Measurements from ENCODE around the gene PTBP3.
"Not testable (repeated sequence)": the region's sequence is repeated elsewhere in the genome, so short reads cannot be mapped to it uniquely, and the experiment has no call there.

PTBP3 gene

DNA sequence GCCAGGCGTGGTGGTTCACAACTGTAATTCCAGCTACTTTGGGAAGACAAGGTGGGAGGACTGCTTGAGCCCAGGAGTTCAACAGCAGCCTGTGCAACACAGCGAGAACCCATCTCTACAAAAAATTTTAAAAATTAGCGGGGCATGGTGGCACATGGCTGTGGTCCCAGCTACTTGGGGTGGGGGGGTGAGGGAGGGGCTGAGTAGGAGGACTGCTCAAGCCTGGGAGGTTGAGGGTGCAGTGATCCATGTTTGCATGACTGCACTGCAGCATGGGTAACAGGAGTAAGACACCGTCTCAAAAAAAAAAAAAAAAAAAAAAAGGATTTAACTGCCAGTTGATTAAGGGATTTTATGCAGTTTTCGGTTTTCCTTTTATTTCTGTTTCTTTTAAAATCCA, 65.0 kb downstream of the PTBP3 start:
- DNase-seq (ENCODE audit: low read depth in 2 of 2): no peak

DNA sequence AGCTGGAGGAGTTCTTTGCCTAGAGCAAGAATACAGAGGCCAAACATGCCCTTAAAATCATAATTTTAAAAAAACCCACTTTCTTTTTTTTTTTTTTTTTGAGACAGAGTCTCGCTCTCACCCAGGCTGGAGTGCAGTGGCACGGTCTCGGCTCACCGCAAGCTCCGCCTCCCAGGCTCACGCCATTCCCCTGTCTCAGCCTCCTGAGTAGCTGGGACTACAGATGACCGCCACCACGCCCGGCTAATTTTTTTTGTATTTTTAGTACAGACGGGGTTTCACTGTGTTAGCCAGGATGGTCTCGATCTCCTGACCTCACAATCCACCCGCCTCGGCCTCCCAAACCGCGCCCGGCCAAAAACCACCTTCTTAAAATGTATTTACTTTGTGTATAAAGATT, 66.3 kb downstream of the PTBP3 start:
- DNase-seq (ENCODE audit: low read depth in 2 of 2): not testable (repeated sequence)

DNA sequence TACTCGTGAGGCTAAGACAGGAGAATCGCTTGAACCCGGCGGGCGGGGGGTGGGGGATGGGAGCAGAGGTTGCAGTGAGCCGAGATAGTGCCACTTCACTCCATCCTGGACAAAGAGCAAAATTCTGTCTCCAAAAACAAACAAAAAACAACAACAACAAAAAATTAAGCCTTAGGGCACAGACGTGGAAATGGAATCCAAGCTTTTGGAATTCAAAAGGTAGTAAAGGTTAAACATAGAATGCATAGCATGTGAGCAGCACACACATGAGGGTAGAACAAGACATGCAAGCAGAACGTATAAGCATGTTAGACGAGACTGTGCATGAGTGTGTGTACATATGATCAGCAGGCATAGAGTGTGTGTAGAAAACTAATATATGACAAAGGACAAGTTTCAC, 68.0 kb downstream of the PTBP3 start:
- DNase-seq (ENCODE audit: low read depth in 2 of 2): no peak

DNA sequence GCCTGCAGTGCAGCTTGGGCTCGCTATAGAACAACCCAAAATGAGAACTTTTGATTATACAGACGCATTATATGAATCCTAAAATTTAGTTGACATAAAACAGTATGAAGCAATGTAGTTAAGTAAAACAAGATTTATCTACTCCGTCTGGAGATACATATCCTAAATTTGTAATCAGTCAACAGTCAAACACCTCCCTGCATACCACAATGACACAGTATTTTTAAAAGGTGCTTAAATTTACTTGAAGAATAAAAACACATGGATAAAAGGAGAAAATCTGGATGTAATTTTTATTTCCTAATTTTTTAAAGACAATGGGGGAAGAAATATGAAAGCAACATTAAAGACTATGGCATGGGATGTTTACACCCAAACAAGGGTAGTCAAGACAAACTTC, 70.8 kb downstream of the PTBP3 start:
- DNase-seq (ENCODE audit: low read depth in 2 of 2): no peak

DNA sequence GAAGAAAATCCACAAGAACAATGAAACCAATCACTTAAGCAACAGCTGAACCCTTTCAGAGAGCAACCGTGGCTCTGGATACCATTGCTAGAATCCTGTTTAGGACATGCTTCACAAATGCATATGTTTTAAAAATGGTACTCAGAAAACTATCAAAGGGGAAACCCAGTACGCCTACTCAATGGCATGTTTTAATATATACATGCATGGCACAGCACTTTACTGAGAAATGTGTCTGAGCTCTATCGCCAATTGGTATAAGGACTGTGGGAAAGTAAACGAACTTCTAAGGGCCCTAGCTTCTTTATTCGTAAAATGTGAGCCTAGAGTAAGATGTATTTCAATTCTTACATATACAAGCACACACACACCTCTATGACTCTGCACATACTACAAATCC, 72.3 kb downstream of the PTBP3 start:
- no peak for DNase-seq (ENCODE audit: low read depth in 2 of 2)

DNA sequence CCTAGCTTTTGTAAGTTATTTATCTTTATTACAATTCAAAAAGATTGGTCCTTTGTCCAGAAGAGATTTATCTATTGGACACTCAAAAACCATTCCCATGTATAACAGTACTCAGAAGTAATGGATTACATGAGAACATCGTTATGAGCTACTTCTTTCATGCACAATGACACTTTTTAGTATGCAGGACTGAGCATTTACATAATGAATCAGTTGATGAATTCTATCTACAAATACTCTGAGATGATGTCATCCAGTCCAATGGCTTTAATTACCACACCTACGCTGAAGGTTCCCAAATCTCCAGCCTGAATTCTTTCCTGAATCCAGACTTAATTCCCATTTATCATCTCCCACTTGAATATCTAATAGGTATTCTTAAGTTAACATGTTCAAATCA, 75.3 kb downstream of the PTBP3 start:
- no peak for DNase-seq (ENCODE audit: low read depth in 2 of 2)

DNA sequence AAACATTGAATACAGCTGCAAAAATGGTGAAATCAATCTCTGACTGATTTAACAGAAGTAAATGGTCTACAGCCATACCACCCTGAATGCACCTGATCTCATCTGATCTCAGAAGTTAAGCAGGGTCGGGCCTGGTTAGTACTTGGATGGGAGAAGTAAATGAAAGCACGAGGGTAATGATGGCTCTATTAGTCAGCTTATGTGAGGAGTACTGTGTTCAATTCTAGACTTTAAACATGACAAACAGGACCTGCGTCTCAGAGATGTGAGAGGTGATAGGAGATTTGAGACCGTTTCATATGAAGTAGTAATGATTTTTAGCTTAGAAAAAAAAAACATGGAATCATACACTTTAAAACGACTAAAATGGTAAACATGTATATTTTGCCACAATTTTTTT, 81.2 kb downstream of the PTBP3 start:
- no peak for DNase-seq (ENCODE audit: low read depth in 2 of 2)

DNA sequence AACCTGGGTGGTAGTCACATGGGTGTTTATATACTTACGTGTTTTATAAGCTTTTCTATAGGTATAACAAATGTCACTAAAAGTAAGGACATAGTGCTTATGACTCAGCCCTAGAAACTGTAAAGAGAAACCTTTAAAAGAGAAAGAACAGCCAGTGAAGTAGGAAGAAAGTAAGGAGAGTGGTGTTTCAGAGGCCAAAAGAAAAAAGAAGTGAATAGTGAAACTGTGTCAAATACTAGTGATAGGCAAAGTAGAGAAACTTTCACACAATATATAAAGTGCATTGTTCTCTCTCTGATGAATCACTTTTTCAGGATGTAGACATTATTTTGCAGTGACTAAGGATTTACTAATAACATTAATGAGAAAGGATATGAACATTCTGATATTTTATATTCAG, 84.1 kb downstream of the PTBP3 start:
- no peak for DNase-seq (ENCODE audit: low read depth in 2 of 2)

DNA sequence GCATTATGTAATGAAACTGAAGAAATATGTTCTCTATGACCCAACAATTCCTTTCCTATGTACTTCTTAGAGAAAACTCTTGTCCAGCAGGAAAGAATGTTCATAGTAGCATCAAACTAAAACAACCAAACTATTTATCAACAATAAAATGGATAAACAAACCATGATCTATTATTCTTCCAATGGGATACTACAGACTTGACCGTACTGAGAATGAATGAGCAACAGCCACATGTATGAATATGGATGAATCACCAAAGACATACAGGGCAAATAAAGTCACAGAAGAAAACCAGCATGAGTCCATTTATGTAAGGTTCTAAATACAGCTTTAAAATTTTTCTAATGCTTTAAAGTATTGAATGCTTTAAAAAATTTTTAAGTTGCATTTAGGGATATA, 84.7 kb downstream of the PTBP3 start:
- DNase-seq (ENCODE audit: low read depth in 2 of 2): no peak

DNA sequence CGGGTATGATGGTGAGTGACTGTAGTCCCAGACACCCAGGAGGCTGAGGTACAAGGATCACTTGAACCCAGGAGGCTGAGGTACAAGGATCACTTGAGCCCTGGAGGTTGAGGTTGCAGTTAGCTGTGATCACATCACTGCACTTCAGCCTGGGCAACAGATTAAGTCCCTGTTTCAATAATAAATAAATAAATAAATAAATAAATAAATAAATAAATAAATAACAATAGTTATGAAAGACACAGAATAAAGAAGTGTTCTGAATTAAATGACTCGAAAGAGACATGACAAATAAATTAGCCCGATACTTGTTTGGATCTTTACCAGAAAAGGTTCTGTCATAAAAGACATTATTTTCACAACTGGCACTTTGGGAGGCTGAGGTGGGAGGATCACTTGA, 86.3 kb downstream of the PTBP3 start:
- no peak for DNase-seq (ENCODE audit: low read depth in 2 of 2)

DNA sequence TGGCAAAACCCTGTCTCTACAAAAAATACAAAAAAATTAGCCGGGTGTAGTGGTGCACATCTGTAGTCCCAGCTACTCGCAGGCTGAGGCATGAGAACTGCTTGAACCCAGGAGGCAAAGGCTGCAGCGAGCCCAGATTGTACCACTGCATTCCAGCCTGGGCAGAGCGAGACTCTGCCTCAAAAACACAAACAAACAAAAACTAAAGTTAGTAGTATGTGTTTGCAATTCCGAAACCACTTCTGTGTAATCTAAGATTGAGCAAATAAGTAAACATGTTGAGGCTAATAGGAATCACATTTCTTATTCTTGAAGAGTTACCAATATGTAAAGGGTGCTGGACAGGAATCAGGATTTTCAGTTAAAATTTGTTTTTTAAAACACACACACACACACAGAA, 88.3 kb downstream of the PTBP3 start:
- DNase-seq (ENCODE audit: low read depth in 2 of 2): no peak

DNA sequence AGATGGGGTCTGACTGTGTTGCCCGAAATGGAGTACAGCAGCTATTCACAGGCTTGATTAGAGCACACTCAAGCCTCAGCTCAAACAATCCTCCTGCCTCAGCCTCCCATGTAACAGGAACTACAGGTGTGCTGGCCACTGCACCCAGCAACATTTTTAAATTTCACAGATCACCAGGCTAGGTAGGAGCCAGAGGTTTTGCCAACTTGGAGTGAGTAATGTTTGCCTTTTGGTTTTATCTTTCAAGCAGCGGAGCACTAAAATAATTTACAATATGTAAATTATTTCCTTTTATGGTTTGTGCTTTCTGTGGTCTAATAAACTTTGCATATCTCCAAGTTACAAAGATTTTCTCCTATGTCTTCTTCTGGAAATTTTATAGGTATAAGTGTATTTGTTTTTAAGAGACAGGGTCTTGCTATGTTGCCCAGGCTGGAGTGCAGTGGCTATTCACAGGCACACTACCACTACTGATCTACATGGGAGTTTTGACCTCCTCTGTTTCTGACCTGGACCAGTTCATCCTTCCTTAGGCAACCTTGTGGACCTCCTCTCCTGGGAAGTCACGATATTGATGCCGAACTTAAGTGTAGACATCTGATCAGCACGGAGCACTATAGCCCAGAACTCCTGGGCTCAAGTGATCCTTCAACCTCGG, 91.1 kb downstream of the PTBP3 start:
- DNase-seq (ENCODE audit: low read depth in 2 of 2): no peak

DNA sequence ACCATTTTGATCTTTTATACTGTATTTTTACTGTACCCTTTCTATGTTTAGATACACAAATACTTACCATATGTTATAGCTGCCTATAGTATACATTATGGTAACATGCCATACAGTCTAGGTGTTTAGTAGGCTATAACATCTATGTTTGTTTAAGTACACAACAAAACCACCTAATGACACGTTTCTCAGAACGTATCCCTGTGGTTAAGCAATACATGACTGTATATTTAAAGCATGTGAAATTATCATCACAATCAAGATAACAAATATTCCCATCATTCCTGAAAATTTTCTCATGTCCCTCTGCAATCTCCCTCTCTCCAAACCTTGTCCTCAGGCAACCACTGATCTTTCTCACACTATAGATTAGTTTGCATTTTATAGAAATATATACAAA, 91.9 kb downstream of the PTBP3 start:
- no peak for DNase-seq (ENCODE audit: low read depth in 2 of 2)

DNA sequence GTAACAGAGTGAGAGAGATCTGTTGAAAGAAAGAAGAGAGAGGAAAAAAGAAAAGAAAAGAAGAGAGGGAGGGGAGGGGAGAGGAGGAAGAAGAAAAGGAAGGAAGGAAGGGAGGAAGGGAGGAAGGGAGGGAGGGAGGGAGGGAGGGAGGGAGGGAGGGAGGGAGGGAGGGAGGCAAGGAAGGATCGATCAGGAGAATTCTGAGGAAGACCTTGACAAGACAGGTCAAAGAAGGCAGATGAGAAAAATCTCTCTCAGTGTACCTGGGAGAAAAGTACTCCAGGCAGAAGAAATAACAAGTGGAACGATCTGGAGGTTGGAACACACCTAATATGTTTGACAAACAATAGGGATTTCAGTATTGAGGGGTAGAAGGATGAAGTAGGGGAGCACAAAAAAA, 93.7 kb downstream of the PTBP3 start:
- DNase-seq (ENCODE audit: low read depth in 2 of 2): no peak

DNA sequence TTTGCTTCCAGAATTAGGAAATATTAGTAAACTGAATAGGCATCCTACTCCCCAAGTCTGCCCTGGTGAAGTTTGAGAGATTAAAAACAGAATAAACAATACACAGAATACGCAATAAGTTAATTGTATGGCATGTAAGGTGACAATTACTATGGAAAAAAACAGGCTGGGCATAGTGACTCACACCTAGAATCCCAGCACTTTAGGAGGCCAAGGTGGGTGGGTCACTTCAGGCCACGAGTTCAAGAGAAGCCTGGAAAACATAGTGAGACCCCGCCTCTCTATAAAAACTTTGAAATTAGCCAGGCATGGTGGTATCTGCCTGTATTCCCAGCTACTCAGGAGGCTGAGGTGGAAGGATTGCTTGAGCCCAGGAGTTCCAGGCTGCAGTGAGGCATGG, 94.1 kb downstream of the PTBP3 start:
- DNase-seq (ENCODE audit: low read depth in 2 of 2): no peak

DNA sequence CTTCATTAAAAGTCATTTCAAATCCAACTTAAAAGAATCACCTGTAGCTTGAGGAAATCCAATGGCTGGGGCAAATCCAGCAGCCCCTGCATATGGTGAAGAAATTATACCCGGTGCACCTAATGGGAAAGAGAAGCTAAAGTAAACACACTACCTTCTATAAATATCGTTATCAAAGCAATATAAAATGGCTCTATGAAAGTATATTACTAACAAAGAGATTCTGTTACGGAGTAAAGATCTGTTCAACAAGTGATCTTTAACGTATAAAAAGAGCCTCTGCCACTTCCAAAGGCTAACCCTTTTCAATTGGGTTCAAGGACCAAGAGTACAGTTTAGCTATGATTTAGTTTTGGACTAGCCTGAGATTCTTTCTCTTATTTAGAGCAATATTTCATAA, 98.6 kb downstream of the PTBP3 start:
- no peak for DNase-seq (ENCODE audit: low read depth in 2 of 2)

DNA sequence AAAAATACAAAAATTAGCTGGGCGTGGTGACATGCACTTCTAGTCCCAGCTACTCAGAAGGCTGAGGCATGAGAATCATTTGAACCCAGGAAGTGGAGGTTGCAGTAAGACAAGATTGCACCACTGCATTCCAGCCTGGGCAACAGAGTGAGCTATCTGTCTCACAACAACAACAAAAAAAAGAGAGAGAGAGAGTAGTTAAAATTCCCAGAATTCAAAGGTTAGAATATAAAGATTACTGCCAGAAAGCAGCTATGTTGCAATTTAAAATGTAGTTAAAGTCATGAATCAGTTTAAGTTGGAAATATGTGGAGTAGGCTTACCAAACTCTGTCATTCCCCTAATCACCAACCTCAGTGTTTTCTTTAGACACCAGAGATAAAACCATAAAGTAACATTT, 99.7 kb downstream of the PTBP3 start:
- DNase-seq (ENCODE audit: low read depth in 2 of 2): no peak

DNA sequence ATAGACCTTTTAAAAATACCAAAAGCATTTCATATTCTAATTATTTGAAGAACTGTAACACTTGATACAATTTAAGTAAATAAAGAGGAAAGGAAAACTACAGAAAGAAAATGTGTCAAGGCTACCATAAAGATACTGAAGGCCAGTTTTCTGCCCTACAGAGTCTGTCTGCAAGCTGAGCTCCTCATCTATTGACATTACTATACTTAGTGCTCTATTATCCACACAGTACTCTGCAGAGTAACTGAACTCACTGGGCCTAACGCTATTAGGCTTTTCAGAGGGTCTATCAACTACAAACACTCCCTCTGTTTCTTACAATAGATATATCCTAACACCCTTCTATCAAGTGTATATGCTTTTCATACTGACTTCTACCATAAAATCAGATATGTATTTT, 101.2 kb downstream of the PTBP3 start:
- DNase-seq (ENCODE audit: low read depth in 2 of 2): no peak

DNA sequence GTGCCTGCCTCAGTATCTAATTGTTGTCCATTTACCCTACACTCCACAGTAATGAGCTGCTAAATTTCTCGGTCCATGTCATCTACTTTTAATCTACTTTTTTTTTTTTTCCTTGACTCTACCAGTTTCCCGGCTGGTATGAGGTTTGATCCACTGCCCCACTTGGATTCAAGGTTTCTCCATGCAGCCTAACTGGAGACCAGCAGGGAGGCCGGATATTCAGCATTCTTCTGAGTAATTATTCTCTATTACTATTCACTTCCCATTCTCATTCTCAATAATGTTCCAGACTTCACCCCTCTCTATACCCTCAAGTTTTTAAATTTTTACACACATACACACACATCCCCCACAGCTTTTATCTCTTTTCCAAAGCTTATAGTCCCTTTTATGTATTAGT, 107.3 kb downstream of the PTBP3 start:
- DNase-seq (ENCODE audit: low read depth in 2 of 2): no peak

DNA sequence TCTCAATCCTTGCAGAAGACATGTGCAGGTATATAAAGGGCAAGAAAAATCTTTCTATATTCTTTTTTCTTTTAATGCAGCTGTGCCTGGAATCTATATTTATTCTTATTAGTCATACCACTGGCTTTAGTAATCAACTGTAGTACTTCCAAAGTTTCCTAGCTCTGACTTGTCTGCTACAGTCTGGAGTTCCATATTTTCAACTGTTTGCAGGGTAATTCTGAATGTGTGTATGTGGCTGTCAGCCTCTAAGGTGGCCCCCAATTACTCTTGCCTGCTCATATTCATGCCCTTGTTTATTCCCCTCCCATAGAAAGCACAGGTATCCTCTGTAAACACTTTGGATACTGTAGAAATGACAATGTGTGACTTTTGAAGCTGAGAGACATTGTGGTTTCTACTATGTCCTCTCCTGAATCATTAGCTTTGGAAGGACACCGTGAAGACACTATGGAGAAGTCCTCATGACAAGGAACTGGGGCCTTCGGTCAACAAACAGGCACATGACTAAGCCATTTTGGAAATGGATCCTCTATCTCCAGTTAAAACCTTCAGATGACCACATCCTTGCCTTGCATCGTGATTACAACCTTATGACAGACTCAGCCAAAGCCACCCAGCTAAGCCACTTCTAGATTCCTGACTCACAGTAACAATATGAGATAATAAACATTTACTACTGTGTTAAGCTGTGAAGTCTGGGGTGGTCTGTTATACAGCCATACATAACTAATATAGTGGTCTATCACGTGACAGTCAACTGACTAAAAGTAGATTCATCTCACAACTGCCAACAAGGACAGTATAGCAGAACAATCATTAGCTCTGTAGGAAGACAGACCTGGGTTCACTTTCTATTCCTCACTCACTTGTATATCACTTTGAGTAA, 108.8 kb downstream of the PTBP3 start:
- no peak for DNase-seq (ENCODE audit: low read depth in 2 of 2)

DNA sequence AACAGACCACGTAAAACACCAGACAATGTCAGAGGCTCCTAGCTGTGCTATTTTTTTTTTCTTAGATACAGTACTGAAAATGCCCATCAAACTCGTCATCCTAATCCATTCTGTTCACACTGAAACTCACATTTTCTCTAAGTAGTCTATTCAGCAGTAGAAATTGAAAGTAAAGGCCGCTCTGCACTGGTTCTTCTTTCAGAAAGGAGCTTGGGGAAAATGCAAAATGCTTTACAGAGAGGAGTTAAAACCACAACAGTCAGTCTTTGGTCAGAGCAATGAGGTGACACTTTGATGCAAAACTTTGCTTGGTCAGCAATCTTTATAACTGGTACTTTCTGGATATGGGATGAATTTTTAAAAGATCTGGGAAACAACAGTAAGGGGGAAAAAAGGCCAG, 114.5 kb downstream of the PTBP3 start:
- no peak for DNase-seq (ENCODE audit: low read depth in 2 of 2)

DNA sequence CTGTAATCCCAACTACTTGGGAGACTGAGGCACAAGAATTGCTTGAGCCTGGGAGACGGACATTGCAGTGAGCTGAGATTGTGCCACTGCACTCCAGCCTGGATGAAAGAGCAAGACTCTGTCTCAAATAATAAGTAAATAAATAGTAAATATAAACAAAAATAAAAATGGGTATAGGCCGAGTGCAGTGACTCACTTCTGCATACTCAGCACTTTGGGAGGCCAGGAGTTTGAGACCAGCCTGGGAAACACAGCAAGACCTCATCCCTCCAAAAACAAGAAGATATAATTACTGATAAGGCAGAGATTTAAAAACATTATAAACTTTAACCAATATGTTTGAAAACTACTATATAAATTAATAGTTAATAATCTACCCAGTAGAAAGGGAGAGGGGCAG, 120.5 kb downstream of the PTBP3 start:
- DNase-seq (ENCODE audit: low read depth in 2 of 2): no peak

DNA sequence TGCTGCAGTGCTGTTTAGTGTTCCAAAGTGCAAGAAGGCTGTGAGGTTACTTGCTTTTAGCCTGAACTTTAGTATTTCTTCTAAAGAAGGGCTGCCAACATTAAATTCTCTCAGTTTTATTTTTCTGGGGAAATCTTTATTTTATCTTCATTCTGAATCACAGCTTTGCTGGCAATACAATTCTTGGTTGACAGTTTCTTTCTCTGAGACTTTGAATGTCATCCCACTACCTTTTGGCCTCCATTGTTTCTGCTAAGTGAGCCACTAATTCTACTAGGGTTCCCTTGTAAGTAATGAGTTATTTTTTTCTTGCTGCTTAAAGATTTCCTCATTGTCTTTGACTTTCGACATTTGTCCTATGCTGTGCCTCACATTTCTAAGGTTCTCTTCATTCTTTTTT, 126.0 kb downstream of the PTBP3 start:
- DNase-seq (ENCODE audit: low read depth in 2 of 2): no peak

DNA sequence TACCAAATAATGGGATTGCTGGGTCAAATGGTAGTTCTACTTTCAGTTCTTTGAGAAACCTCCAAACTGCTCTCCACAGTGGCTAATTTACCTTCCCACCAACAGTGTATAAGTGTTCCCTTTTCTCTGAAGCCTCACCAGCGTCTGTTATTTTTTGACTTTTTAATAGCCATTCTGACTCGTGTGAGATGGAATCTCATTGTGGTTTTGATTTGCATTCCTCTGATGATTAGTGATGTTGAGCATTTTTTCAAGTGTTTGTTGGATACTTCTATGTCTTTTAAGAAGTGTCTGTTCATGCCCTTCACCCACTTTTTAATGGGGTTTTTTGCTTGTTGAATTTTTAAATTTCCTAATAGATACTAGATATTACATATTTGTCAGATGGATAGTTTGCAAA, 129.9 kb downstream of the PTBP3 start:
- DNase-seq (ENCODE audit: low read depth in 2 of 2): no peak
